HG02571 (cell line): ENCODE results near the gene CDPF1.

Source experiments
- ATAC-seq: cut with Tn5 transposase; IDR thresholded peaks from one replicate; pipeline ENCODE4 v1.9.1; 2021; ENCODE audit warnings: mild to moderate bottlenecking, moderate library complexity; ENCODE audit not compliant: unreplicated experiment

Gene CDPF1

GRCh38 chr22:46259374-46259773 lies 9.3 kb upstream of the CDPF1 start:
- no peak for ATAC-seq

- no peak for ATAC-seq
Observed at GRCh38 chr22:46256358-46256958, 6.4 kb upstream of the CDPF1 start.

GRCh38 chr22:46251816-46252380 lies 1.8 kb upstream of the CDPF1 start:
- no peak for ATAC-seq

- ATAC-seq: no peak
Observed at GRCh38 chr22:46251266-46251665, 1.2 kb upstream of the CDPF1 start.

GRCh38 chr22:46250783-46251125 lies 661 bp upstream of the CDPF1 start:
- ATAC-seq: no peak

GRCh38 chr22:46247443-46247975 lies 2.6 kb downstream of the CDPF1 start:
- no peak for ATAC-seq

GRCh38 chr22:46246178-46246577 lies 3.9 kb downstream of the CDPF1 start:
- ATAC-seq: no peak

GRCh38 chr22:46245511-46245910 lies 4.6 kb downstream of the CDPF1 start:
- ATAC-seq: no peak

- no peak for ATAC-seq
Observed at GRCh38 chr22:46244771-46245170, 5.3 kb downstream of the CDPF1 start.

GRCh38 chr22:46242076-46242475 lies 8.0 kb downstream of the CDPF1 start:
- ATAC-seq: no peak

- ATAC-seq: no peak
Observed at GRCh38 chr22:46241396-46242007, 8.6 kb downstream of the CDPF1 start.

GRCh38 chr22:46240907-46241306 lies 9.2 kb downstream of the CDPF1 start:
- ATAC-seq: no peak

GRCh38 chr22:46240506-46240905 lies 9.6 kb downstream of the CDPF1 start:
- no peak for ATAC-seq

- no peak for ATAC-seq
Observed at GRCh38 chr22:46240073-46240472, 10.0 kb downstream of the CDPF1 start.

GRCh38 chr22:46239261-46240048 lies 10.6 kb downstream of the CDPF1 start:
- no peak for ATAC-seq

- ATAC-seq: no peak
Observed at GRCh38 chr22:46238541-46238940, 11.6 kb downstream of the CDPF1 start.

GRCh38 chr22:46237453-46238124 lies 12.5 kb downstream of the CDPF1 start:
- ATAC-seq: no peak

- ATAC-seq: no peak
Observed at GRCh38 chr22:46234969-46235368, 15.1 kb downstream of the CDPF1 start.

- ATAC-seq: no peak
Observed at GRCh38 chr22:46233231-46233630, 16.9 kb downstream of the CDPF1 start.

- no peak for ATAC-seq
Observed at GRCh38 chr22:46230262-46230901, 19.7 kb downstream of the CDPF1 start.

GRCh38 chr22:46229701-46230100 lies 20.4 kb downstream of the CDPF1 start:
- ATAC-seq: no peak
